ENCODE measurements around the gene HNRNPH3. TPM values are rescaled to one million over a fixed set of nuclear protein-coding genes. Genes with fewer than 3 reads are reported as not detected.

Gene HNRNPH3
- polyA plus RNA-seq, 10 donors, result 146 to 214 (median 192) TPM

DNA sequence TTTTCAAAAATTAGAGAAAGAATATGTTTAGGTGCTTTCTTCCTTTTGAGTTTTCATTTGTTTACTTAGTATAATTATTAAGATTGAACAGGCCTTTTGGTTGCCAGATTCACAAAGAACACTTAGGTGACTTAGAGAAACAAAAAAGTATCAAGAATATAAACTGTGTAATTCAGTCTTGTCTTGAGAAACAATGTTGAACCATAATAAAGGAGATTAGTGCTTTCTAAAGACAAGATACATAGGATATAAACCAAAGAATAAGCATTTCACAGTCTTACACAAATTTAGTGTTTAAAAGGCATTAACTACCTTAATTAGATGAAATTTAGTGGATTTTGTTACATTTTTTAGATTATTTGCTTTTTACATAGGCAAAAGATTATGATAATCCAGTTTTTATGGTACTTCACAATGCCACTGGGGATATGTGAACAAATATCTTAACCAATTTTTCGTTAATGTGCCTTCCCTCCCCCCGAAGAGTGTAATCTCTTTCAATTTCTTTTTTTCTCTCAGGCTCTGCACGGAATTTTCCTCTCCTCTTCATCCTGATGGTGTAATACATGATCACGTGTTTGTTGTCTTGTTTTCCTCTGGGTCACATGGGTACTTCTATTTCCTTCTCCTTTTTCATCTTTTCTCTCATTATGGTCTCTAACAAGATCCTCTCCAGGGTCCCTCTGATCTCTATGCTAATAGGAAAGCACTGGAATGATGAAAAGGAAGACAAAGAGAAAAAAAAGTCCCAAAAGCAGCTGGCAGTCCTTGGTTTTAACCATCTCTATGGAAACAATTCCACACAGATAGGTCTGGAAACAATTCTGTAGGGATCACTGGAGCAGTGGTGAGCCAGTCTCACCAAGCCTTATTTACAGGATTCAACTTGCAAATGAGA lies 3.7 kb upstream of the HNRNPH3 start:
- DNase-seq, result peak; percentile 57 to 84 (median 59)

DNA sequence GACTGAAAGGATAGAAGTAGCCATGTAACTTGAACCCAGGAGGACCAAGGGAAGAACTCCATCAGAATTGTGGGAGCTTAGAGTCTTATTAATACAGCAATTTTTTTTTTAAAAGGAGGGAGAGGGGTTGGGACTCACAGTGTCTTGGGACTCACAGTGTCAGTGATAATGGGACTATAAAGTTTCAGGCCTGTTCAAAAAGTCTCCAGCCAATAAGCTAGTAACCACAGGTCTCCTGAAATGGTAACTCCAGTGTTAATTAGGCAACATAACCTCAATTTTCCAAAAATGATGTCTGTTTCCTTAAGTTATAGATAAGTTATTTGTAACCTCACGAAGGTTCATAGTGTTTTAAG lies 2.4 kb upstream of the HNRNPH3 start:
- peak in 1 of 3 donors; percentile 11 for DNase-seq

DNA sequence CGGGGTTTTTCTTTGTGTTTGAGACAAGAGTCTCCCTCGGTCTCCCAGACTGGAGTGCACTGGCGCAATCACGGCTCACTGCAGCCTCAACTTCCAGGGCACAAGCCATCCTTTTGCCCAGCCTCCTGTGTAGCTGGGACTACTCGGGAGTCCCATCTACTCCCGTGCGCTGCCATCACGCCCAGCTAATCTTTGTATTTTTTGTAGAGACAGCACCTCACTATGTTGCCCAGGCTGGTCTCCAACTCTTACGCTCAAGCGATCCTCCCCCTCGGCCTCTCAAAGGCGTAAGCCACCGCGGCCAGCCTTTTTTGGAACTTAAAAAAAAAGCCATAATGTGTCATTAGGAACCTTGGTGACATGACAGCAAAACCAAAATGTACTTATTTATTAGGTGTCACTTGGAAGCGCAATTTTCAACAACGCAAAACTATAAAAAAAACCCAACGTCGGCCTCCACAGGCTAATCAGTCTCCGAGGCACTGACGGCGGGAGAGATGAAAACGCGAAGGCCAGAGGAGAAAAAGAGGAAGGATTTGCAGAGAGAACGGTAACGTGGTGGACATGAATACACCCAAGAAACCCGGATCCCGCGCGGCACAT lies 911 bp upstream of the HNRNPH3 start:
- DNase-seq, result no peak

DNA sequence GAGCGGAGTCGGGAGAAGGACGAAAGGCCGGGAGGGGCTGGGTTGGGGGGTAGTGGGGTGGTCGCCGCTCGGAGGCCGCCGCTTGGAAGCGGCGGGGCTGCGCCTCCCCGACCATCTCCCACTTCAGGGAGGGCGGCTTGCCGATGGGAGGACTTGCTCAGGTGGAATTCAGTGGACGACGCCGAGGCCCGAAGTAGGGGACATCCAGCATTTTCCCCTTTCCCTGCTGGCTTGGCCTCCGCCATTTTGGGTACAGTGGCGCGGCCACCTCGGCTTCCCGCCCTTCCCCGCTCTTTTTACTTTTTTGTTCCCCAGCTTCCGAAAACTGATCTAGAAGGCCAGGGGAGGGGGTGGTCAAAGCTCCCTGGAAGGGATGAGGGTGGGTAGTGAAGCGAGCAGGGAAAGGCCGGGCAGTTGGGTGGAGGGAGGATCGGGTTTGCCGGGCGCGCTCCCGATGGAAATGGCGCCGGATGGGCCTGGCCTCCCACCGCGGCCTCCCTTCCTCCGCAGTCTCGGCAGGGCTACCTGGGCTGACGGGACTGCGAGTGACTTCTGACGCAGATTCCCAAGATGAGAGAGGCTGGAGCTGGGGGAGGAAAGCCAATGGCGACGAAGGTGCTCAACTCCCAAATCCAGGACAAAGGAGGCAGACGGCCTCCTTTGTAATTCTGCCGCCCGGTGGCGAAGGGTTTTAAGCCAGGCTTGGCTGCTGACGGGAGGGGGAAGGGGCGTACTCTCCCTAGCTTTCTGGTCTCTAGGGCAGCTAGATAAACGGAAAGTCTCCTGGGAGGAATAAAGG lies 594 bp downstream of the HNRNPH3 start, which contains the start of gene PBLD:
PBLD (minus strand) TSS at position 670 of the 799 bp plus-strand sequence. CDS start 26,084 bp downstream, outside the sequence.
- DNase-seq, result peak; percentile 79 to 95 (median 85)

DNA sequence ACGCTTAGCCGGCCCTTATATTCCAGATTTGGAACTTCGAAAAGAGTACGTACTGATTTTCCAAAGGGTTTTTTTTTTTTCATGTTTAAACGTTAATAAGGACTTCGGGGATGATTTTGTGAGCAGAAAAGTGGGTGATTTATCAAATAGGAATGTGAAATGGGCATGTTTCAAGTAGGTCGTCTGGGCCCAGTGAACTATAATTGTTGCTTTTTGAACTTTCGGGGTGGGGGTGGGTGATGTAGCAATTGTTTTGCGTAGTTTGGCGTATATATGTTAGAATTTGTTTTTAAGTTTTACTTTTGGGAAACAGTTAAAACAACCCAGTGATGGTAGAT lies 1.2 kb downstream of the HNRNPH3 start:
- no peak for DNase-seq

DNA sequence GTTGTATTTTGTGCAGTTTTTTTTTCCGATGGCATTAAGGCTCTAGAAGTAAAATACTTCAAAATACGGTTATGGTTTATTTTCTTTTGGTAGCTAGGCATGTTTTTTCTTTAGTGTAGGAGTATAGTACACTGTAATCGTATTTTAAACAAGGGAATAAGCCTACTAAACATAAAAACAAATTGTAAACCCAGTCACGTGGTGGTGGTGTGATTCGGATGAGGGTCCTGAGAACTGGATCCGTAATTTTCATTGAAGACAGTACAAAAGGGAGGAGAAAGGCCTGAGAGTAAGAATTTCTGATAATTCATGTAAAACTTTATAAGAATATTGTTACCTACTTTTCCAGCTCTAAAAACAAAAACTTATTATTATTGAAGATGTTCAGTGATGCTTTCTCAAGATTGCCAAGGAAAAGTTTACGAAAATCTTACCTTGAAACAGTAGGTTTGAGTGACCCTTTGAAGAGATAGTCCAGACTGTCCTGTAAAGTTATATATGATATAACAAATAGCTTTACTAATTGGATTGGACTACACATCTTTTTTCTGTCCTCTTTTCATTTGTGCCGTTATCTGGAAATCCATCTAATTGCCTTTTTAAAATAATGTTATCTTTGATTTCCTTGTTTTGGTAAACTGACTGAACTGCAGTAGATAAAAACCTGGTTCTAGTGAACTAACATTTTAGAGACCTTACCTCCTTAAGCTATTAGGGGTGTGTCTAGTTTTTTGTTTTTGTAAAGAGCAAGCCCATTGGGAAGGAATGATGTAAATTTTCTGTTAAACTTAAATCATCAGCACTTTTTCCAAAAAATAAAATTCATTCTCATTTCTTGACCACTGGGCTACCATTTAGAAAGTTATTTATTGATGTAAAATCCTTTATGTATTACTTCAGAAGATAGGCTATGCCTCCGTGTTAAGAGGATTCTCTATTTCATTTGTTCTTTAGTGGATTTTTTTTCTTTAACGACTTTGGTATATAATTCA lies 1.9 kb downstream of the HNRNPH3 start:
- DNase-seq, result peak in 2 of 3 donors; percentile 8 to 41

DNA sequence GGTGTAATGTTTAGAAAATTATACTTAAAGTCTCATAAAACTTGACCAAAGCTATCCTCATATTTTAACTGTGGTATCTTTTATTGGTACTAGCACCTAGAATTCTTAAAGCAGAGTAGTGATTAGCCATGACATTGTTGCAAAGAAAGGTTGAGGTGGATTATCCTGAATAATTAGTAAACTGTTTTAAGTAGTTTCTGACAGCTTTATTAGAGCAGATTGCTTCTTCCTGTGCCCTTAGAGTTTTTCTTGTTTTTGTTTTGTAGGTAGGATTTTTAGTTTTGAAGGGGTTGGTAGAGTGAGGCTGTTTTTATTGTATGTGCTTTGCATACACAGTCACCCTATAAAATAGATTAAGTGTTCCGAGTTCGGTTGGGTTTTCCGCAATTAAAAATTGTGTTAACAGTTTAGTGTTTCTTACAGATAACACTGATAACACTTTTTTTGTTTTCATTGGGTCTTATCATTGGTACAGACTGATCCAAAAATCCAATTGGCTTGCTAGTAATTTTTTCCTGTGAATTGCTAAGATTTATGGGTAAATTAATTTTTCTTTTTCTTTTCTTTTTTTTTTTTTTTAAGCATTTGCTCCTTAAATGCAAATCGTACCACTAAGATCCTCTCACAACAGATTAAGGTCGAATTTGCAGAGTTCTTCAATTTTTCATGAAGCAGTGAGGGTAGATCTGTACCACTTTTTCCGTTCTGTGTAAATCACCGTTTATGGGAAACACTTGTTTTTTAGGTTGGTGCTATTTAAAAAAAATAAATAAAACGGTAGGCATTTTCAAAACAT lies 3.0 kb downstream of the HNRNPH3 start:
- DNase-seq, result peak in 1 of 3 donors; percentile 26

DNA sequence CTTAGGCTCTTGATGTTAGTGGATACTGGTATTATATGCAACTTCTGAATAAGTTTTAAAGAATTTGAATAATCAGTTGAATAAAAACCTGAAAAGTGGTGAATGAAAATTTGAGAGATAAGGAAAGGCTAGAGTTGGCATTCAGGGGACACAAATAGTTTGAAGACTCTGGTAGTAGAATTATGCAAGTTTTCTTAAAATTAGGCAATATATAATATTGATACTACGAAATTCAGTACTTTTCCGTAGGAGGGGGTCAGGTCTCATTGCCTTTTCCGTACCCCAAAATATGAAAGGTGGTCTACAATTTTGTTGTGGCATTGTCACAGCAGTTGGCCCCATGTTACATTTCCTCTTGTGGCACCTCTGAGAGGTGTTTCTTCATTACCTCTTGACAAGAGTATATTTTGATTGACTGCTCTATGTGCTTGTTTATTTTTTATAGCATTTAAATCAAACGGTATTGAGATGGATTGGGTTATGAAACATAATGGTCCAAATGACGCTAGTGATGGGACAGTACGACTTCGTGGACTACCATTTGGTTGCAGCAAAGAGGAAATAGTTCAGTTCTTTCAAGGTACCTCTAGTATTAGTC lies 5.0 kb downstream of the HNRNPH3 start:
- no peak for DNase-seq

DNA sequence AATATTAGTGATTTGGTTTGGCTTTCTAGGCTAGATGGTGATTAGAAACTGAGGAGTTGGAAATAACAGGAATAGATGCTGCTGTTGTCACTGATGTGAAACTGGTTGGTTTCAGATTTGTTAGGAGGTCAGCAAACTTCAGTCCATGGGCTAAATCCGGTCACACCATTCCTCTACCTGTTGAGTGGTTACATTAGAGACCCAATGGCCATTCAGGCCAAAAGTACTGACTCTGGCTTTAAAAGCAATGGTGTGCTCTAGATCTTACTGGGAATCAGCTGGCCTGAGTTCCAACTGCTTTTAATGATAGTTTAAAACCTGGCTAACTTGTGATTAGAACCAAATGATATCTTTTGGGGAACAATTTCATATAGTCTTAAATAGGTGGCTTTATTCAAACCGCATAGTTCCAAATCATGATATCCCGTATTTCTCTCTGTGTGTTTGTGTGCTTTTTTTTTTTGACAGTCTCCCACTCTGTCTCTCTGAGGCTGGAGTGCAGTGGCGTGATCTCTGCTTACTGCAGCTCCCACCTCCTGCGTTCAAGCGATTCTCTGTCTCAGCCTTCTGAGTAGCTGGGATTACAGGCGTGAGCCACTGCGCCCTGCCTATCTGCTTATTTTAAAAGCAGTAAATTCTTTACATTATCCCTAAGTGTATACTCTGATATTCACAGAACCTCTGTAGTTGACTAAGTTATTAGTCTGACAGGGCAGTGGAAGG lies 8.7 kb downstream of the HNRNPH3 start:
- DNase-seq, result no peak

DNA sequence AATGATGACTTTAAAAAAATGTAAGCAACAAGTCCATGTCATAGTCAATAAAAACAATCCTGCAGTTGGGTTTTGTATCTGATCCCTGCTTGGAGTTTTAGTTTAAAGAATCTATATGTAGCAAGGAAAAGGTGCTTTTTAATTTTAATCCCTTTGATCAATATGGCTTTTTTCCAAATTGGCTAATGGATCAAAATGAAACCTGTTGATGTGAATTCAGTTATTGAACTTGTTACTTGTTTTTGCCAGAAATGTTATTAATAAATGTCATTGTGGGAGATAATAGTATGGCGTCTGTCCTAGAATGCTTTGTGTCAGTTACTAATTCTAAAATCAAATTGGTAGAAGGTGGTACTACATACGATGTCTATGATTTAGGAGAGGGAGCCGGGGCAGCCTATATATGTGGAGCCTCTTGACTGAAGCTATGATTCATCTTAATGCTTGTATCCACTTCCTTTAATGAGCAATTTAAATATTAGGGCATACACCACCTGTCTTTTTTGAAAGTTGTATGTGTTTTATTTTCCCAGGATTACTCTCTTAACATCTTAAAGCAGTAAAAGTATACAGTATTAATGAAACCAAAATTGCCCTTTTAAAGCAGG lies 11.1 kb downstream of the HNRNPH3 start:
- no peak for DNase-seq

DNA sequence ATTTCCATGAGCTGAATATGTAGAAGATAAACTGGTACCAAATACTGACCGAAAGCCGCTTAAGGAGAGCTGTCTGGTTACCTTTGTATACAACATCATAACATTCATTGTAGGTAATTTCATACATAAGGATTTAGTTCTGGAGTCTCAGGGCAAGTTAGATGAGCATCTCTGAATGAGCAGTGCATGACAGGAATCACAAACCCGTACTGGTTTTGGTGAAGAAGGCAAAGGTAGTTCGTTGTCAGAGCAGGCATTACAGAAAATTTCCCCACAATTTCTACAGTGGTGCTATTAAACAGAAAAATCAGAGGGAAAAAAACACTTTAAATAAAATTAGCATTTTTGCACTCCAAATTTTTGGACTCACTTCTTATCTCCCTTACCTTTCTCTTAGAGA lies 13.8 kb downstream of the HNRNPH3 start:
- no peak for DNase-seq

DNA sequence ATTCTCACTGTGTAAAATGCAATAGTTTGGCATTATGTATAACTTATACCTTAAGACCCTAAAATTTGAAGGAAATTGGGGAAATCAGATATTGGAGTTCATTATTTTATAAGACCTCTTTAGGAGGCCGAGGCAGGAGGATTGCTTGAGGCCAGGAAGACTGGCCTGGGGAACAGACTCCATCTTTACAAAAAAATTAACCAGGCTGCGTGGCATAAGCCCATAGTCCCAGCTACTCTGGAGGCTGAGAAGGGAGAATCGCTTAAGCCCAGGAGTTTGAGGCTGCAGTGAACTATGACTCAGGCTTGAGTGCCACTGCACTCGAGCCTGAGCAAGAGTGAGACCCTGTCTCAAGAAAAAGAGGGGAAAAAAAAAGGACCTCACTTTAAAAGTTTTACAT lies 14.9 kb downstream of the HNRNPH3 start:
- DNase-seq, result no peak

DNA sequence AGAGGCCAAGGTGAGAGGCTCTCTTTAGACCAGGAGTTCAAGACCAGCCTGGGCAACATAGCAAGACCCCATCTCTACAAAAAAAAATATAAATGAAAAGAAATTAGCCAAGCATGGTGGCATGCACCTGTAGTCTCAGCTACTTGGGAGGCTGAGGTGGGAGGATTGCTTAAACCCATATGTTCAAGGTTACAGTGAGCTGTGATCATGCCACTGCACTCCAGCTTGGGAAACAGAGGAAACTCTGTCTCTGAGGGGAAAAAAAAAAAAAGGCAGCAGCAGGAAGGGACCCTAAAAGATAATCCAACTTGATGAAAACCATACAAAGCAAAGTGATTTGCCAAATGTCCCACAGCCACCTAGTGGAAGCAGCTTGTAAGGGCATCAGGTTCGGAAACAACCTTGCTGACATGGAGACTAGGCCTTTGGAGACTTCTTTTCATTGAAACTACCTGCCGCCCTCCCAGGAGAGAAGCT lies 16.4 kb downstream of the HNRNPH3 start:
- DNase-seq, result peak in 1 of 3 donors; percentile 47

DNA sequence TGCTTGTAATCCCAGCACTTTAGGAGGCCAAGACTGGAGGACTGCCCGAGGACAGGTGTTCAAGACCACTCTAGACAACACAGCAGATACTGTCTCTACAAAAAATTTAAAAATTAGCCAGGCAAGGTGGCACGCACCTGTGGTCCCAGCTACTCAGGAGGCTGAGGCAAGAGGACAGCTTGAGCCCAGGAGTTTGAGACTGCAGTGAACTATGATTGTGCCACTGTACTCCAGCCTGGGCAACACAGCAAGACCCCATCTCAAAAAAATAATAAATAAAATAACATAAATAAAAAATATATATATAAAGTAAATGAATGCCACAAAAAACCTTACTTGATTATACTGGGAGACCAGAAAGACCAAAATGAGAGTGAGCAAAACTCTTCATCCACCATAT lies 21.7 kb downstream of the HNRNPH3 start:
- DNase-seq, result no peak

DNA sequence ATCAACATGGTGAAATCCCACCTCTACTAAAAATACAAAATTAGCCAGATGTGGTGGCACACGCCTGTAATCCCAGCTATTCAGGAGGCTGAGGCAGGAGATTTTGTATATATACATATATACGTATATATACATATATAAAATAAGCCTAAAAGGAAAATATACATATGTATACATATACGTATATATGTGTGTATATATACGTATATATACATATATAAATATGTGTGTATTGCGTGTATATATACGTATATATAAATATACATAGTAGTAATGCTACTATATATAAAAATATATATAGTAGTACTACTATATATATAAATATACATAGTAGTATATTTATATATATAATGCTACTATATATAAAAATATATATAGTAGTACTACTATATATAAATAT lies 27.3 kb downstream of the HNRNPH3 start:
- no peak for DNase-seq

DNA sequence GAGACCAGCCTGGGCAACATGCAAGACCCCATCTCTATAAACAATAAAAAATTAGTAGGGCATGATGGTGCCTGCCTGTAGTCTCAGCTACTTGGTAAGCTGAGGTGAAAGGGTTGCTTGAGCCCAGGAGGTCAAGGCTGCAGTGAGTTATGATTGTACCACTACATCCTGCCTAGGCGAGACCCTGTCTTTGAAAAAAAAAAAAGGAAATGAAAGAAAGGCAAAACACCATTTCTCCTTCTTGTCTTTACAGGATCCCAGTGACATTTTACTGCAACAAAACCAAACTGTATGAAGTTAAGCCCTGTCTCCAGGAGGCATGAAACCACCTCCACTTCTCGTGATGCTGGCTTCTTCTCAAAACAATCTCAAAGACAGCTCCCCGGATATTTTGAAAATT lies 30.7 kb downstream of the HNRNPH3 start:
- DNase-seq, result no peak

DNA sequence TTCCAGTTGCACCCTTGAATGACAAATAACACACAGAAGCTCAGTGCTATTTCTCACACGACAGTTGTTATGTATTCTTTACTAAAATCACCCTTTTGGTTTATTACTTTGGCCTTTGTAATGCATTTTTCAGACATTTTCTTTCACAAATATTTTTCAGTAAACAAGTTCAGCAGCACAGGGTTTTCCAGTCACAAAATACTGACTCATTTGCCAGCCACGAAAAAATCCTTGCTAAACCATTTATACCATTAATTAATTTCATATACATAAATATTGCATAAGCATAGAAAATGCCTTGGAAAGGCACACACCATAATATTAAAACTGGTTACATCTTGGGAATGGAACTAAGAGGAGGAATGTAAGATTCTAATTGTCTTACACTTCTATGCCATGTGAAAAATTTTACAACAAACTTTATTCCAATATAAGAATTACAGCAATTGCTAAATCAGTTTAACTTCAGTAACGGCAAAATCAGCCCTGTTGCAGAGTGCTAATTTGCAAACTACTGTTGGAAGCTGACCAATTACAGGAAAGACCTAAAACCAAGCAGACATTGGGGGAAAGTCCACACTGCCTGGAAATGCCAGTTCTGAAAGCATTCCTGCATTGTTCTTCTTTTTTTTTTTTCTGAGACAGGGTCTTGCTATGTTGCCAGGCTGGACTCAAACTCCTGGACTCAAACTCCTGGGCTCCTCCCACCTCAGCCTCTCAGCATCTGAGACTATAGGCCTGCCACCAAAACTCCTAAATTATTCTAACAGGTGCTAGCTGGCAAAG lies 32.4 kb downstream of the HNRNPH3 start:
- DNase-seq, result no peak

DNA sequence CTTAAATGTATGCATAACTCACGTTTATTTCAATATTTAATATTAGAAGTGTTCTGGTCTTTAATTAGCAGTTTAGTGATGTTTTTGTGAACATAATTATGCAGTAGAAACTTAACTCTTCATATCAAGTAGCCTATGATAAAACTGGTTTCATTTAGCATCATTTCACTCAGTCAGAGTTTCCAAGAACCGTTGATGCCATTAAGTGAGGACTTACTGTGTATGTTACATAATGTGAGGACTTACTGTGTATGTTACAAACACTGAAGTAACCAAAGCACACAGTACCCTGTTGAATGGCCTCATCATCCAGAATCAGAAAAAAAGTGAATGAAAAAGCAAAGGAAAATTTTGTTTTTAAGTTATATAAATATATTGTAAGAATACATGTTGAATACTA lies 33.7 kb downstream of the HNRNPH3 start:
- no peak for DNase-seq

Measured in muscle of back (tissue), 11 donors.